Thyroid gland (tissue), 4 donors: ENCODE measurements around the gene ALDH1B1.

Experiments
- CTCF ChIP-seq, 6 experiments: fragments of 200-600 bp in 3 of 6; fragments of 450-650 bp in 3 of 6; sonication (generic) in 3 of 6; IDR thresholded peaks; one replicate each; pipeline ENCODE4 v1.5.1; 2016 to 2019; ENCODE audit warnings: antibody characterized with exemption in 6 of 6, mild to moderate bottlenecking in 2 of 6, inconsistent platforms in 1 of 6, moderate library complexity in 1 of 6
- POLR2A ChIP-seq, 2 donors: fragments of 450-650 bp; IDR thresholded peaks; one replicate each; pipeline ENCODE4 v1.6.1; 2017; ENCODE audit warnings: antibody characterized with exemption in 2 of 2, mild to moderate bottlenecking in 2 of 2, moderate library complexity in 1 of 2

- TF ChIP-seq CTCF (IDR thresholded peaks at IDR 0.05) (no peak), POLR2A (IDR thresholded peaks at IDR 0.05) (no peak)
Observed at GRCh38 chr9:38359689-38360385, 32.7 kb upstream of the ALDH1B1 start.
